Medulla oblongata (tissue), 1 donor: ENCODE data around the gene TTC39B.

Experiments used
- DNase-seq: peaks from one replicate; pipeline ENCODE4 v3.0.0-alpha.2; 2015; ENCODE audit errors: extremely low spot score

TTC39B gene

DNA sequence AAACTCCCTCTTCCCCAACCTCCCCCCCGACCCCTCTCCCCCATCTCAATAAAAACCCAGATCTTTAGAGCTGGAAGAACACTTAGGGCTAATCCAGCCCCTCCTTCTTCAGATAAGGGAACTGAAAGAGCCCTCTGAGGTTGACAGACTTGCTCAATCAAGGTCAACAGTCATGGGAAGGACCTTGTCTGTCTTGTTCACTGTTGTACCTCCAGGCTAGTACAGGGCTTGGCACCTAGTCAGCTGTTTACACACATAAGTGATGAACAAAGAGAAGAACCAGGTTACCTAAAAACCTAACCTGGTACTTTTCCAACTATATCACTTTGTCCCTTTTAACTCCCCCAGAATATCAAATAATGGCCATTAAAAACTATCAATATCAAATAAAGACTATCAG is 2.4 kb downstream of the TTC39B start:
- no peak for DNase-seq

DNA sequence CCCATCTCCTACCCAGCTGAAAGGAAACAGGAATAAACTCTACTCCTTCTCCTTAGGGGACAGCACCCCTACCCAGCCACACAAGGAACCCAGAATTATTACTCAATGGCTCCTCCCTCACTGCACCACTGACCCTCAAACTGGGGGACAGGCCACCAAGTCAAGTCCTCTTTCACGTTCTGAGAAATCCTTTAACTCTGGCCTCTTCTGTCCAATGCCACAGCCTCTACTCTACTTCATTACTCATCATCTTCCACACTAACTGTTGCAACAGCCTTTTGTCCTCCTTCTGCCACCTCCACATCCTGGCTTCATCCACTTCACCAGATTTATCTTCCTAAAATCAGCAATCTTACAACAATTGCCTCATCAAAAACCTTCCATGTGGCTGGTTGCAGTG is 6.8 kb downstream of the TTC39B start:
- no peak for DNase-seq

DNA sequence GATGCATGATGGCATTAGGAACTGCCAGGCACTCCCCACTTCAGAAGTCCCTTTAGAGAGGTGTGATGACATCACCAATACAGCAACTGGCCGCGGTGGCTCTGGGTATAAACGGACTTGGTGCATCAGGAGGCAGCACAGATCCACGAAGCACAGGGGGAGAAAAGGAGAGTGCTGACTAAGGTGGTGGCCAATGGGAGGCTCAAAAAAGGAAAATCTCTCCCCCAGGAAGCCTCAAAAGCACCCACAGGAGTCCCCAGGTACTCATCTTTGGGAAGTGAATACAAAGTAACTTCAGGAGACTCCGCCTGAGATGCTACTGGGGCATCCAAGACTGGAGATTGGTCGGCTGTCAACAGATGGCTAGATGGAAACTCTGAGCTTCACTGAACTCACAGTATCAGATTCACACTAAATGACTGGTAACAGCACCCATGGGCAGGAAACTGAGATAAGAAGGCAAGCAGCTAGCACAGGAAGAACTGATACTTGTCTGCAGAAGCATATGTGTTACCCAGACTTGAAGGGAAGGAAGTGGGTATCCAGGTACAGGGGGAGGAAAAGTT is 7.6 kb downstream of the TTC39B start:
- DNase-seq: no peak

DNA sequence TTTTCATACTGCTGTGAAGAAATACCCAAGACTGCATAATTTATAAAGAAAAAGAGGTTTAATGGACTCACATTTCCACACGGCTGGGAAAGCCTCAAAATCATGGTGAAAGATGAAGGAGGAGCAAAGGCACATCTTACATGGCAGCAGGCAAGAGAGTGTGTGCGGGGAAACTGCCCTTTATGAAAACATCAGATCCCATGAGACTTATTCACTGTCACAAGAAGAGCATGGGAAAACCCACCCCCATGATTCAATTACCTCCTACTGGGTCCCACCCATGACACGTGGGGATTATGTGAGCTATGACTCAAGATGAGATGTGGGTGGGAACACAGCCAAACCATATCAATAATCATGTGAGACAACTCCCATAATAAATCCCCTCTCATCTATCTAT is 8.7 kb downstream of the TTC39B start:
- DNase-seq: no peak

DNA sequence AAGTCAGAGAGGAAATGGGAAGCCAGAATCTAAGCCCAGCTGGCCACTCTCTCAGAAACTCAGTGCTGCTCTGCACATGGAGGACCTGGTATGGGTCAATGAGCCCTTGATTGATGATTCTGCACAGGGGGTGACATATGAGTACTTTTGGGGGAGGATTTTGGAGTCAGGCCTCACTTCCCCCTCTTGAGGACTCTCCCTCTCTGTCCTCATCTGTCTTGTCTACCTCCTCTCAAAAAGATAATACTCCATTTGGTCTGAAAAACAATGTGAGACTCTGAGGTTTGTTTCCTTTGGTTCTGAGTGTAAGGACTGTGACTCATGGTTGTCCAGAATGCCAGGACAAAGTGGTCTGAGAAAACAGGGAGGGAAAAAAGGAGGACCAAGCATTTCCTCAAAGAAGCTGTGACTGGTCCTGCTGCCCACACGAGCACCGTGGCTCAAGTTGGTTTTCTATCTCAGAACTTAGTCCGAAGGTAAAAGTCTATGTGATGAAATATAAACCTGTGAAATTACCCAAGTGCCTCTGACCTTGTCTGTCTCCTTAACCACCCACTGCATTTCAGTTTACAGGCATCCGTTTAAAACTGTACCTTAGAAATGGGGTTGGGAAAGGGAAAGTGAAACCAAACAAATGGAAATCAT is 11.1 kb downstream of the TTC39B start:
- peak; percentile 49 for DNase-seq

DNA sequence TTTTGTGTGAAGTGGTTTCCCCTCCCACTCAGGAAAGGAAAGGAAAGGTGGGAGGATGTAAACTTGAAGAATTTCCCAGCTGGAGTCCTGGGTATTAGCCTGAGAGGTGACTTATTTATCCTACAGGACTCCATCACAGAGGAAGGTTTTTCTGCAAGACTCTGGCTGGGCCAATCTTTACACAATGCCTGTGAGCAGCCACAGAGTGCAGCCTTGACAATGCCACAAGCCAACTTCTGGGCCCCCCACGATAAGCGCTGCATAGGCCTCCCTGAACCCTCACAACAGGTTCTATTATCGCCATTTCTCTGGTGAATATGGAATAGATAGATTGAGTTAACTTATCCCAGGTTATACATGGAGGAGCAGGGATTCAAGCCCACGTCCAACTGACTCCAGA is 12.4 kb downstream of the TTC39B start:
- DNase-seq: no peak

DNA sequence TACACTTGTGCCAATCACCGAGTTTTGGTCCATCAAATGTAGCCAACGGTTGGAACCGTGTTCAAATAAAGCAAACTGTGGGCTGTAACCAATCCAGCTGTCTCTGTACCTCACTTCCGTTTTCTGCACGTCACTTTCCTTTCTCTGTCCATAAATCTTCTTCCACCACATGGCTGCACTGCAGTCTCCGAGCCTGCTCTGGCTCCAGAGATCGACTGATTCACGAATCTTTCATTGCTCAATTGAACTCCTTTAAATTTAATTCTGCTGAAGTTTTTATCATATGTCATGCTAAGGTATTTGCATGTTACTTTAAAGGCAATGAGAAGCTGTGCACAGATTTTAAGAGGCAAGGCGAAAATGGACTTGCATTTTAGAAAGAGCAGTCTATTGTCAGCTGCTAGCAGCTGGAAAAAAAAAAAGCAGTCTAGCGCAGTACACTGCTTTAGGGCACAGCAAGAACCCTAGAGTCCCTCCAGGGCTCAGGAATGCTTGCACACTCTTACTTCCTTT is 13.2 kb downstream of the TTC39B start:
- DNase-seq: peak; percentile 49

DNA sequence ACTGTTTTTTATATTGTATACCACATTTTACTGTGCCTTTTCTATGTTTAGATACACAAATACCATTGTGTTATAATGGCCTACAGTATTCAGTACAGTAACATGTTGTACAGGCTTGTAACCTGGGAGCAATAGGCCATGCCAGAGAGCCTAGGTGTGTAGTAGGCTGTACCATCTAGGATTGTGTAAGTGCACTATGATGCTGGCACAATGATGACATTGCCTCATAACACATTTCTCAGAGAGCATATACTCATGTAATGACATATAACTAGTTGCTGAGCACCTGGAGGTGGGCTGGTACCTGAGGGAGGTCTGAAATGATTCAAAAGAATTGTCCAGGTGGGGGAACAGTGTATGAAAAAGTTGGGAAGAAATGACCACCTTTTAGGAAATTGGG is 13.9 kb downstream of the TTC39B start:
- no peak for DNase-seq

DNA sequence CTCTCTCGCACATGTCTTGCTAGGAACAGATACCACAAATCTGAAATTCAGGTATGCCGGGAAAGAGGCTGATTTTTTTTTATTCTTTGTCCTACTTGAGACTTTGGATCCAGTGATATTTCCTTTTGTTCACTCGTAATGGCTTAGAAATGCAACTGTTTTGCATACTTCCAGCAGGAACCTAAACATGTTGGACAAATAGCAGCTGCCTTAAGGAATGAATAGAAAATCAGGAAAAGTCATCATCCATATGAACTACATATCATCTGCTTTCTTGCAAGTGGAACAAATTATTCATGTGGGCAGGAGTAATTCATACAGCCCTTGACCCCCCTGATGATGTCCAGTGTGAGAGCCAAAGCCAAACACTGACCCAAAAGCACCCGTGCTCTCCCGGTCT is 17.4 kb downstream of the TTC39B start:
- no peak for DNase-seq

DNA sequence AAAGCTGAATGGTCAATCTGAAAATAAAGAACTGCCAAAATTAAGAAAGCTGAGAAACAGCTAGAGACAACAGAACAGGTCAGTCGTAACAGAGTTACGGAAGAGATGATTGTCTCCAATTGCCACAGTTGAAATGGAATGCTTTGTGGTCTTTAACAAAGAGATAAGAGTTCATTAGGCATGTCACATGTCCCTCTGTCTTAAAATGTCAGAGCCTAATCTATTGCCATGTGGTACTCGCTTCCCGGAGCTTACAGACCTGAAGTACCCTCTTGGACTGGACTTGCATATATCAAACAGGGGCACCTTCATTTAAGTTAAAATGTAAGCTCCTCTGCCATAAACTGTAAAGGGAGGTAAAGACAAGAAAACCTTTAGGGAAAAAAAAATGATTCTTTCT is 19.7 kb downstream of the TTC39B start:
- DNase-seq: no peak

DNA sequence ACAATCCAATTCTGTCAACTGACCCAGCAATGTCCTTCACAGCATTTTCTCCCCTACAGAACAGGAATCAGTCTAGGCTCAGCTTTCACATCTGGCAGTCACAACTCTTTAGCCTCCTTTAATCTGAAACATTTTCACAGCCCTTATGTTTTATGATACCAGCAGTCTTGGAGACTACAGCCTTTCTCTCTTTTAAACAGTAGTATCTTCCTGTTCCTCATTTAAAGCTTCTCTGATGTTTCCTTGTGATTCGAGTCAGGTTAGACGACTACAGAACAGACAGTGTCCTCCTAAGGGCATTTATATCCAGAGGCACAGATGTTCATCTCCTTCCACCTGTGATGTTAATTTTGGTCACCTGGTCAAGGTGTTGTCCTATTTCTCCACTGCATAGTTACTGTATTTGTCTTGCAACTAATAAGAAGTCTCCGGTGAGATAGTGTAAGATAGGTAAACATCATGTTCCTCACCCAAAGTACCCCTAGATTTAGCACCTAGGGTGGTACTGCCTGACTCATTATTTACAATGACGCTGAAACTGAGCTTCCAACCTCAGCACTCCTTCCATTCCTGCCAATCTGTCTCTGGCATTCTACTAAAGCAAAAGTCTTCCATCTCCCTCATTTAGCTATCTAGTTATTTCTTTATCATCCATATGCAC is 20.7 kb downstream of the TTC39B start:
- DNase-seq: no peak

DNA sequence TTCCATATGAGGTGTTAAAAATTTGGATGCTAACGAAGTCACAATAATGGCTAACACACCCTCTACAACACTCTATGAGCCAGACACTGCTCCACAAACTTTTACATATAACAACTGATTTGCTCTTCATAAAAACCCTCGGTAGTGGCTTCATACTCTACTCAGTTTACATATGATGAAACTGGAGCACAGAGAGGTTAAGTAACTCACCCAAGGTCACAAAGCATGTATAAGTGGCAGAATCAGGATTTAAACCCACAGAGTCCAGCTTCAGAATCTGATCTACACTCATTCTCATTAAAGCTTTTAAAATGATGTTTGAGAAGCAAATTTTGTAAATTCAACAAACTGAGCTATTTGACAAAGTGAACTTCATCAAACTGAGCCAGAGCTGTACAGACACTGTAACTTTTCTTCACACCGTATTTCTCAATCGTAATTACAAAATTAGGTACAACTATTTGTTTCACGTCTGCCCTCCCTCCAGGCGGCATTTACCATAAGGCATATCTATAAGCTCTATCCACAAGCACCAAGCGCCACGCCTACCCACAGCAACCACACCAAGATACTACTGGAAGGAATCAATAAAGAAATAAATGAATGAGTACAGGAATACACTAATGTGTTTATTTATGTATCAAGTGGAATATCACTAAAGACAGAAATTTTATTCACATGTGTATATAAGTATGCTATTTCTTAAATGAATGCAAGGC is 24.3 kb downstream of the TTC39B start:
- DNase-seq: no peak

DNA sequence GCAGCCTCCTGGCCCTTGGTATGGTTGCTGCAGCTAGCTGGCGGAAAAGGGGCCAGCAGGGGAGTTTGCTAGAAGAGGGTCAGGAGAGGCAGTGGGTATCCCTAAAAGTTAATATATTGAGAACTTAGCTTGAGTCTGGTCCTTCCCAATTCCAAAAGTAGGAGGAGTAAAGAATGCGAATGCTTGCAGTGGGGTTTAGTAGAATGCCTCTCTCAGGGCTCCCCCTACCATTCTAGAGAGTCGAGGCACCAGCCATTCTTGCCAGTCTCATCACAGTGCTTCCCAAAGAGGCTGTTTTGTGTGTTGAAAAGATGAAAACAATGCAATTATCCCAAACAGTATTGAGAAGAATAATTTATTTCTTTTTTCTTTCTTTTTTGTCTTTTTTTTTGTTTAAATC is 26.4 kb downstream of the TTC39B start:
- no peak for DNase-seq

DNA sequence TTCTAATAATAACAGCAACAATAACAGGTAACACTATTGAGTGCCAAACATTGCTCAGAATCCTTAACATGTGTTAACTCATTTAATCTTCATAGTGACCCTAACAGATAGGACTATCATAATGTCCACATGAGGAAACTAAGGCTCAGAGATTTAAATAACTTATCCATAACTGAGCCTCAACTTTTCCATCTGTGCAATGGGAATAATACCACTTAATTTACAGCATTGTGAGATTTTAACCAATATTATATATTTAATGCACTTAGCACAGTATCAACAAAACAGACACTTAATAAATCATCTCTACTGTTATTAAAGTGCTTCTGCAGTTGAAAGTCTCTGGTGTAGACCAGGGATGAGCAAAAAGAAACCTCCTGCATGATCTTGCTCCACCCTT is 28.2 kb downstream of the TTC39B start:
- no peak for DNase-seq

DNA sequence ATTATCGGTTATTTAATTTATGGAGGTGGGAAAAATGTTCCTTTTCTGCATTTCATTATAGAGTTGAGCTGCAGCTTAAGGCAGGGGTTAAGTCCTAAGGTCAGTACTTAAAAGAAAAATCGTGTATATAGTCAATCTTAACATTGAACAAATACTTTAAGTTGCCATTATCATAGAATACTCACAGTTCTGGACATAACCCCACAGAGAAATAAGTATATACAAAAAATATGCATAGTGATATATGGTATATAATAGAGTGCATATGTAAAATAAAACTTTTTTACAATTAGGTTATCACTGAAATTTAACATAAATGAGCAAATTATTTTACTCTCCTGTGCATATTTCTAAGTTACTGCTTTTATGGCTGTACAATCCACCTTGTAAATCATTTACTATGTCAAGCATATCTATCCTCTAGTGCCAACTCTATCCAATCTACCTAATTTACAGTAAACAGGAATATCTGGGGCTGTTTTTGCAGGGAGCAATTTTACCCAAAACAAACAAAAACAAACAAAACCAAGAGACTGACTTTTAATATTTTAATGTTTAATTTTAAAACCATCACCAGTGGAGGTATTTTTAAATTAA is 28.8 kb downstream of the TTC39B start:
- no peak for DNase-seq

DNA sequence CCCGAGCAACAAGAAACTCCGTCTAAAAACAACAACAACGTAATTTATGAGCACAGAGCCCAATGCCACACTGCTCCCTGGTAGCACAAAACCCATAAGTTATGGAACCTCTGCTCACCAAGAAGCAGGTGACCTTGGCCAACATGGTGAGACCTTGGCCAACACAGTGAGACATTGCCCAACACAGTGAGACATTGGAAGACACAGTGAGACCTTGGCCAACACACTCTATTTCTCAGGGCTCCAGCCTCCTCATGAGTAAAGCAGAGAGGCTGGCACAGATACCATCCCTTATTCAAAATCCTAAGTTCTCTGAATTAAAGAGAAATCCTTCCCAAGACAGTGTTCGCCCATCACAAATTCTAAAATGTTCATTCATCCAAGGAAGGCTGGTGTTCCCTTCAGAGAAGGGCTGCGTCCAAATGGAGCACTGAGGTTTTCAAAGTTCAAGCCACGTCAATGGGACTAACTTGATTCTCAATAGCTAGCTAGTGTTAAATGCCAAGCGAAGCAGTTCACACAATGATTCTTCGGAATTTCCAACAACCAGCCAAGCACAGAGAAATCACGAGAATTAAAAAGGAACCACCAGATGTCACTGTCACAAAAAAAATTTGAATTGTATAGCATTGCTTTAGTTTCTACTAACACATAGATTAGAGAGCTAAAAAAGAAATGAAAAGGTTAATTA is 29.5 kb downstream of the TTC39B start:
- DNase-seq: peak; percentile 88

DNA sequence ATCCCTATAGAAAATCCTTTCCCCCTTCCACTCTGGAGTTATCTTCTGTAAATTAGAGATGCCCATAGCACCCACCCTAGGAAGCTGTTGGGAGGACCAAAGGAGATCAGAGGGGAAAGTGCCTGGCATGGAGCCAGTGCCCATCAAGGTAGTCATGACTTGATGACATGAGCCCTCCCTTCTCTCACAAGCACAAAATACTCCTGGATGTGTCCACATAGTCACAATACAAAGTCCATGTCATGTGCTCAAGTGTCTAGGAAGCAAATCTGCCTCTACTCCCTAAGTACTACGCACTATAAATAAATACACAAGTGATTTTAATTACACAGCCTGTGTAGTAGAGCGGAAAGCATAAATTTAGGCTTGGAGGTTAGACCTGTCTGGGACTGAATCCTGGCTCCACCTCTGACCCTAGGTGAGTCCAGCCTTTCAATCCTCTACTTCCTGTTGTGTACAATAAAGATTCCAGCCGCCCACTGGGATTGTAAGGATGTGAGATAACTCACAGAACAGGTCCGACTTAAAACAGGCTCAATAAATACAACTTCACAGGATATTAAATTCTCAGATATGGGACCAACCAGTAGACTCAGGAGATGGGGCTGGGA is 30.6 kb downstream of the TTC39B start:
- DNase-seq: no peak

DNA sequence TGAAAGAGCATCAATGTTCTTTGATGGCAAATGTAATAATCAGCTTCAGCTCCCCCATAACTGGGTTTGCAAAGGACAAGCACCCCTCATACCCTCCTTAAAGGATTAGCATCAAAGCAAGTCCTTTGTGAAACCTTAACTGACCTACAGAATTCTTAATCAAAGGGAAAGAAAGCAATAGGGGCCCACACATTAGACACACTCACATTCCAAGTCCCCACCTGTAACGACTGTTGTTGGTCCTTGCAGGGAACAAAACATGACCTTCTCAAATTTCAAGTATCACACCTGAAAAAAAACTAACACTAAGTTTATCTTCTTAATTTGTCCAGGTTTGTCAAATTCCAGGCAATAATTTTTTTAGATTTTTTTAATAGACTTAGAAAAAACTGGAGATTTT is 32.6 kb downstream of the TTC39B start:
- no peak for DNase-seq

DNA sequence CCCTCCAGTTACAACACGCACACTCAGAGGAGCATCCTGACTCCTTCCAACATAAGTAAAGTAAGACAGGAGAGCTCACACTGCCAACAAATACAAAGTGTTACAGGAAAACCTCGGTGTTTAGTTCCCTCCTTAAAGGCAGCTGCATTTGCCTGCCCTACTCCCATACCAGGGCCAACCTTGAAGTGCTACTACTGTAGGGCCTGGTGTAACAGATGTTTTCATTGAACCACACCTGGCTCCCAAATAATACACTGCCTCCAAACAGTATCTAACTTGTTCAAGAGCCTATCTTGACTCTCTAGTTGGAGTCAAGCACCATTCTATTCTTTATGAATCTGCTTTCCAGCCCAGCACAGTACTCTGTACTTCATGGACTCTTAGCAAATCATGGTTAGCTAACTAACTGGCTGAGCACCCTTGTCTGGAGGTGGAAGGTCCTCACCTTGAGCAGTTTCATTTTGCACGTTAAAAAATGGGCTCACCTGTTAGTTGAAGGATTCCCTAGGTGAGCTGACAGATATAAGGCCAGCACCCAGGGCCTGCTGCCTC is 34.6 kb downstream of the TTC39B start:
- no peak for DNase-seq

DNA sequence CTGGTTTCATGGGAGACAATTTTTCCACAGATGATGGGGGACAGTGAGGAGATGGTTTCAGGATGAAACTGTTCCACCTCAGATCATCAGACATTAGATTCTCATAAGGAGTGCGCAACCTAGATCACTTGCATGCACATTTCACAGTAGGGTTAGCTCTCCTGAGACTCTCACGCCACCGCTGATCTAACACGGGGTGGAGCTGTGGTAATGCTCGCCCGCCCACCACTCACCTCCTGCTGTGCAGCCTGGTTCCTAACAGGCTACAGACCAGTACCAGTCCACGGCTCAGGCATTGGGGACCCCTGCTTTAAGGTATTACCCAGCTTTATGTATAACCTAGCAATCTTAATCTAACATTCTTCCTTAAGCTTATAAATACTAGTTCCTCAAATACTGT is 35.6 kb downstream of the TTC39B start:
- DNase-seq: no peak

DNA sequence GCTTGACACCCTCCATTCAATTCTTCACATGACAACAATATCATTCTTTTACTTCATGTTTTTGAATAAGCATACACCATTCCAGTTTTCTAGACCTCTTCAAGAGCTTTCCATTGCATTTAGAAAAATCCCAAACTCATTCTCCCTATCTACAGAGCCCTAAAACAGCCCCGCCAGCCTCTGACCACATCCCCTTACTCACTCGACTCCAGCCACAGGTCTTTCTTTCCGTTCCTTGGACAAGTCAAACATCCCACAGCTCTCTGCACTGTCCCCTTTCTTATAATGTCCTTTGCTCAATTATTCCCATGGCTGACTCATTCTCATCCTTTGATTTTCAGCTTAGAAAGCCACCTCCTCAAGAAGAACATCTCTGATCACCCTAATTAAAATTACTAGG is 38.2 kb downstream of the TTC39B start:
- no peak for DNase-seq
